Mesendoderm (in vitro differentiated cells): ENCODE results near the gene KCNA5.

Experiments
- DNase-seq: peaks from one replicate; pipeline ENCODE4 v3.0.0; 2013
- H2AK5ac ChIP-seq: 2 replicates; pipeline ENCODE4 v1.6.1; 2013; ENCODE audit warnings: low read length, inconsistent platforms
- H2BK120ac ChIP-seq: 2 replicates; pipeline ENCODE4 v1.6.1; 2013; ENCODE audit warnings: low read depth, mild to moderate bottlenecking, low read length, moderate library complexity, mixed read lengths
- H2BK15ac ChIP-seq: replicated peaks from 2 replicates; pipeline ENCODE4 v1.6.1; 2013; ENCODE audit warnings: low read depth, mild to moderate bottlenecking, moderate library complexity
- H2BK5ac ChIP-seq: 2 replicates; pipeline ENCODE4 v1.6.1; 2013; ENCODE audit warnings: low read length, inconsistent platforms
- H3K18ac ChIP-seq: 2 replicates; pipeline ENCODE4 v1.6.1; 2013; ENCODE audit warnings: mild to moderate bottlenecking, low read length, mixed read lengths
- H3K23ac ChIP-seq: one replicate; pipeline ENCODE4 v1.6.1; 2013; ENCODE audit warnings: low read length
- H3K27ac ChIP-seq: 2 replicates; pipeline ENCODE4 v1.5.1; 2013; ENCODE audit warnings: low read depth, mild to moderate bottlenecking, inconsistent platforms, low read length, moderate library complexity
- H3K27me3 ChIP-seq: 2 replicates; pipeline ENCODE4 v1.6.1; 2013; ENCODE audit warnings: low read length, control low read depth, mild to moderate bottlenecking, inconsistent platforms; ENCODE audit not compliant: insufficient read depth, poor library complexity
- H3K36me3 ChIP-seq: 2 replicates; pipeline ENCODE4 v1.6.1; 2013; ENCODE audit warnings: low read length, inconsistent platforms; ENCODE audit not compliant: control insufficient read depth, insufficient read depth
- H3K4ac ChIP-seq: one replicate; pipeline ENCODE4 v1.6.1; 2013; ENCODE audit warnings: low read depth, mild to moderate bottlenecking, low read length, moderate library complexity
- H3K4me1 ChIP-seq: 2 replicates; pipeline ENCODE4 v1.6.1; 2013; ENCODE audit warnings: low read depth, low read length, inconsistent platforms; ENCODE audit not compliant: control insufficient read depth
- H3K4me2 ChIP-seq: 2 replicates; pipeline ENCODE4 v1.6.1; 2013; ENCODE audit warnings: low read length
- H3K4me3 ChIP-seq: 2 replicates; pipeline ENCODE4 v1.5.1; 2013; ENCODE audit warnings: mild to moderate bottlenecking, low read length
- H3K56ac ChIP-seq: one replicate; pipeline ENCODE4 v1.6.1; 2013; ENCODE audit warnings: low read length
- H3K79me1 ChIP-seq: 2 replicates; pipeline ENCODE4 v1.6.1; 2013; ENCODE audit warnings: low read length, inconsistent platforms
- H3K79me2 ChIP-seq: 2 replicates; pipeline ENCODE4 v1.6.1; 2013; ENCODE audit warnings: mild to moderate bottlenecking, low read length; ENCODE audit not compliant: control insufficient read depth, insufficient read depth
- H3K9ac ChIP-seq: 2 replicates; pipeline ENCODE4 v1.6.1; 2013; ENCODE audit warnings: low read length, inconsistent platforms
- H4K5ac ChIP-seq: one replicate; pipeline ENCODE4 v1.6.1; 2013; ENCODE audit warnings: low read length
- H4K8ac ChIP-seq: one replicate; pipeline ENCODE4 v1.6.1; 2013; ENCODE audit warnings: low read depth, mild to moderate bottlenecking, control low read depth, low read length, moderate library complexity
- WGBS: extraction: QIAGEN DNeasy Blood & Tissue Kit; methylation state at CpG from one replicate; pipeline ENCODE4 v1.1.7; 2013; ENCODE audit warnings: low lambda C conversion rate, missing lambda C conversion rate; ENCODE audit not compliant: insufficient coverage; ENCODE audit errors: extremely low coverage; 5-methylcytosine and 5-hydroxymethylcytosine counted together

Gene KCNA5

DNA sequence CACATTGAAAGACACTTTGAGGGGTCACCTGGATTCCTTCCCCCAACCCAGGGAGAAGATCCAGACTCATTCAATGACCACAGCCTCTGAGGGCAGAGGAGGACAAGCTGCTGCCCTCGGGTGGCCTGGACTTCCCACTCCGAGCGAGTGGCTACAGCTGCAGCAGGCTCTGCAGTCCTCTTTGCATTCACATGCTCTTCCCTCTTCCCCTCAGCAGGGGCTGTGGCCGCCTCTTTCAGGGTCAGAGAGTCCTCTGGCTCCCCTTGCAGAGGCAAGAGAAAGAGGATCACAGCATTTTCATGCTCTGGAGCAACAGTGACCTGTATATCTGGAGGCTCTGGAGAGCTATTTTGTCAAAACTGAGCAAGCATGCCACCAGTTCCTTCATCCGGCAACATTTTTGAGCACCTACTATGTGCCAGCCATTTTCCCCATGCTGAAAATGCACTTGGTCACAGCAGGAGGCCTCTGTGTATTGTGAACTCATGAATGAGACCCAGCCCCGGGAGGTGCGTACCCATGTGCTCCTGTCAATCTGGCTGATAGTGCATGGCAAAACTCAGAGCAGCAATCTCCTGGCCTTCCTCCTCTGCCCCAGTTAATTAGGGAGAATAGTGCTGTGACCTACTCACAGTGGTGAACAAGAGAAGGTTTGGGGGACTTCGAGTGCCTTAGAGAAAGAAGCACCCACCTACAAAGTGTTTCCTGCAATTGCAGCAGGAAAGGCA lies 42.9 kb upstream of the KCNA5 start:
- Histone ChIP-seq H3K4me2 (no peak overlapping the region), H3K4me1 (no peaks in the 10 kb centered on the region), H4K5ac (no peak overlapping the region), H3K79me1 (no peaks in the 10 kb centered on the region), H2AK5ac (no peak overlapping the region), H3K79me2 (no peaks in the 10 kb centered on the region), H3K18ac (no peak overlapping the region), H3K27ac (no peak overlapping the region), H2BK5ac (no peak overlapping the region), H3K9ac (no peak overlapping the region), H3K56ac (no peak overlapping the region), H3K36me3 (no peaks in the 10 kb centered on the region), H4K8ac (no peak overlapping the region), H3K23ac (no peak overlapping the region), H3K4ac (no peak overlapping the region), H3K27me3 (no peaks in the 10 kb centered on the region), H3K4me3 (no peak overlapping the region), H2BK15ac (no peak overlapping the region), H2BK120ac (no peak overlapping the region)
- DNase-seq, result peak; percentile 8
- WGBS, result no CpG with 5 or more reads among the region's 8 CpGs

DNA sequence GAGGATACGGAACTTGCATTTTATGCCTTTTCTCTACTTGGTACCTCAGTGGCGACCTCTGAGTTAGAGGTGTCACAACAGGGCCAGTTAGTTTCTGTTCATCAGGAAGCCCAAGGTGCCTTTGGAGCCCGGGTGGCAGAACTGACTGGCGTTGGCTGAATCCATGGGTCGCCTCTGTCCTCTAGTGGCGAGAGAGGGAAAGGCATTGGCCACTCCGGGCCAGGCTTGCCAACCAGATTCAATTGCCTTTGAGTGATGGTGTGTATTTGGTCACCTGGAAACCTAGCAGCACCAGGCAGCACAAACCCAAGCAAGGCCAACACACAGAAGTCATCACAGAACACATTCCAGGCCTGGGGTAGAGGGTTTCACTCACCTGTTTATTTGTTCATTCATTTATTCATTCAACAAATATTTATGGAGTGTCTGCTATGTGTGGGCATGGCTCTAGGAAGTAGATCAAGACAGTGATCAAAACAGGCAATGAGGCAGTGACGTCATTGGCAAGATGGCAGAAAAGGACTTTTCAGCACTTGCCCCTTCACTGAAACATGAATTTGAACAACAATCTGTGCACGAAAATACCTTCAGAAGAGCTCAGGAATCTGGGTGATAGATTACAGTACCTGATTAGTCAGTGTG lies 40.5 kb upstream of the KCNA5 start:
- H3K27ac ChIP-seq, result no peak overlapping the region
- no peak overlapping the region for H3K9ac ChIP-seq
- no peak overlapping the region for H2BK120ac ChIP-seq
- H4K8ac ChIP-seq, result no peak overlapping the region
- no peak overlapping the region for H3K4me2 ChIP-seq
- H4K5ac ChIP-seq, result no peak overlapping the region
- no peak overlapping the region for H3K18ac ChIP-seq
- H3K36me3 ChIP-seq, result no peaks in the 10 kb centered on the region
- no peak overlapping the region for H2AK5ac ChIP-seq
- H3K4ac ChIP-seq, result no peak overlapping the region
- no peaks in the 10 kb centered on the region for H3K4me1 ChIP-seq
- no peak overlapping the region for H3K56ac ChIP-seq
- H3K79me2 ChIP-seq, result no peaks in the 10 kb centered on the region
- WGBS, result no CpG with 5 or more reads among the region's 9 CpGs
- H3K23ac ChIP-seq, result no peak overlapping the region
- no peak overlapping the region for H2BK15ac ChIP-seq
- no peak overlapping the region for H2BK5ac ChIP-seq
- no peaks in the 10 kb centered on the region for H3K79me1 ChIP-seq
- peak; percentile 78 for DNase-seq
- no peak overlapping the region for H3K4me3 ChIP-seq
- no peaks in the 10 kb centered on the region for H3K27me3 ChIP-seq

DNA sequence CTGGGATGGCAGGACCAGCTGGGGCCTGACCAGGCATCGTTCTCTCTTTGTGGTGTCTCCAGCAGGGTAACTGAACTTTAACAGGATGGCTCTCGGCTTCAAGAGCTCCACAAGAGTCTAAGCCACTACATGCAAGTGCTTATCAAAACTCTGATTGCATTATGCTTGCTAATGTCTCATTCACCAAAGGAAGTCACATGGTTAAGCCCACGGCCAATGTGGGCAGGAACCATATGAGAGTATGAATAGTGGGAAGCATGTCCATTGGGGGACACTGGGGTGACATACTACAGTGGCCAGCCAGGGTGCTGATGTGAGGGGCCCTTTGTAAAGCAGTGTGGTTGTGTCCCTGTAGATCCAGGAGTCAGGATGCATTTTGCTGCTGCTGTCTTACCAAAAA lies 35.0 kb upstream of the KCNA5 start:
- Histone ChIP-seq H4K5ac (no peak overlapping the region), H3K9ac (no peak overlapping the region)
- WGBS, result no CpG with 5 or more reads among the region's 3 CpGs

DNA sequence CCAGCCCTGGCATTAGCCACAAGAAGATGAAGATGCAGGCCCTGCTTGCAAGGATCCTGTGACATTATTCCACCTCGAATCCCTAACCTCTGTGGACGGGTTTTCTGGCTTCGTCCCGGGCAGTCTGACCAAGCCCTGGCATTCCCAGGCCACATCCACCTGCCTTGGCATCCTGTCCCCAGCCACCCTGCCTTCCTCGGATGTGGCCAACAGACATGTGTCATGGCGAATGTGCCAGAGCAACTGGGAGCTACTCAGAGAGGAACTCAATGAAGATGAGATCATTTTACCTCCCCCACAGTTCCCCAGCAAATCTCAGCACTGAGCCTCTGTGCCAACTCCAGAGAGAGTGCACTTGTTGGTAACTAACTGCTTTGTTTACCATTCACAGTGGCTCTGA lies 33.5 kb upstream of the KCNA5 start:
- WGBS, result no CpG with 5 or more reads among the region's 6 CpGs
- no peak for DNase-seq
- no peaks in the 10 kb centered on the region for H3K79me1 ChIP-seq
- H3K4me3 ChIP-seq, result no peak overlapping the region
- no peak overlapping the region for H3K4ac ChIP-seq
- H4K8ac ChIP-seq, result no peak overlapping the region
- H3K18ac ChIP-seq, result no peak overlapping the region
- no peak overlapping the region for H2BK15ac ChIP-seq
- no peak overlapping the region for H3K56ac ChIP-seq
- no peak overlapping the region for H3K23ac ChIP-seq
- H4K5ac ChIP-seq, result no peak overlapping the region
- no peaks in the 10 kb centered on the region for H3K36me3 ChIP-seq
- H3K27ac ChIP-seq, result no peak overlapping the region
- no peak overlapping the region for H2BK5ac ChIP-seq
- no peaks in the 10 kb centered on the region for H3K79me2 ChIP-seq
- H2BK120ac ChIP-seq, result no peak overlapping the region
- H3K9ac ChIP-seq, result no peak overlapping the region
- no peak overlapping the region for H2AK5ac ChIP-seq
- no peaks in the 10 kb centered on the region for H3K4me1 ChIP-seq
- H3K4me2 ChIP-seq, result no peak overlapping the region
- no peaks in the 10 kb centered on the region for H3K27me3 ChIP-seq

More for the DNA sequence above, 35.0 kb upstream of the KCNA5 start:
- Histone ChIP-seq H3K56ac (no peak overlapping the region), H3K27me3 (no peaks in the 10 kb centered on the region), H2BK5ac (no peak overlapping the region), H2BK15ac (no peak overlapping the region), H3K18ac (no peak overlapping the region), H3K79me2 (no peaks in the 10 kb centered on the region), H3K4me2 (no peak overlapping the region), H2AK5ac (no peak overlapping the region), H3K36me3 (no peaks in the 10 kb centered on the region), H3K4me1 (no peaks in the 10 kb centered on the region), H2BK120ac (no peak overlapping the region), H3K23ac (no peak overlapping the region), H3K4me3 (no peak overlapping the region), H3K4ac (no peak overlapping the region), H4K8ac (no peak overlapping the region), H3K79me1 (no peaks in the 10 kb centered on the region), H3K27ac (no peak overlapping the region)
- no peak for DNase-seq

DNA sequence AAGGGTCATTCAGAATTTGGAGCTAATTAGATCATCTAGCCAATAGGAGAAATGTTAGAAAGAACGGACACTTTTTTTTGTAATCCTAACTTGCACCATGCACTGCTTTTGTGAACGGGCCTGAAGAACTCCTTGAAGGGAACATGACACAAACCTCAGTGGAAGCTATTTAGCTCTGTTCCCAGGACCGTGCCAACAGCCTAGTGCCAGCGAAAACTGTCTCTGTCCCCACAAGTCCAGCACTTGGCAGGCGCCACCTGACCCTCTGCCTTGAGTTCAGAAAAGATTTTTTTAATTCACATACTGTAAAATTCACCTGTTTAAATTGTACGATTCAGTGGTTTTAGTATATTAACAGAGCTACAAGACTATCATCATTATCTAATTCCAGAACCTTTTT lies 31.3 kb upstream of the KCNA5 start:
- no CpG with 5 or more reads among the region's 6 CpGs for WGBS
- H2BK15ac ChIP-seq, result no peak overlapping the region

More for the DNA sequence above, 31.3 kb upstream of the KCNA5 start:
- no peak overlapping the region for H2AK5ac ChIP-seq
- no peak overlapping the region for H4K5ac ChIP-seq
- no peak overlapping the region for H2BK5ac ChIP-seq
- no peak overlapping the region for H3K56ac ChIP-seq
- H3K27me3 ChIP-seq, result no peaks in the 10 kb centered on the region
- H3K79me1 ChIP-seq, result no peaks in the 10 kb centered on the region
- H3K23ac ChIP-seq, result no peak overlapping the region
- H3K27ac ChIP-seq, result no peak overlapping the region
- H3K36me3 ChIP-seq, result no peaks in the 10 kb centered on the region
- no peaks in the 10 kb centered on the region for H3K79me2 ChIP-seq
- no peak overlapping the region for H4K8ac ChIP-seq
- H3K4me2 ChIP-seq, result no peak overlapping the region
- no peak overlapping the region for H3K4ac ChIP-seq
- H3K9ac ChIP-seq, result no peak overlapping the region
- no peak overlapping the region for H3K18ac ChIP-seq
- H2BK120ac ChIP-seq, result no peak overlapping the region
- H3K4me1 ChIP-seq, result no peaks in the 10 kb centered on the region
- no peak overlapping the region for H3K4me3 ChIP-seq
- DNase-seq, result no peak
